Activated CD4-positive, alpha-beta T cell treated with anti-CD3 and anti-CD28 coated beads, Interleukin-2, amount 10 ng/mL, durations not matched to agents 7 days and 5 days (primary cell): ENCODE results near the gene SFT2D2. TPM values are rescaled to one million over a fixed set of nuclear protein-coding genes. Genes with fewer than 3 reads are reported as not detected.

Source experiments
- CTCF ChIA-PET: fragments of 350-600 bp; sonication (Branson Sonifier 250); formaldehyde crosslinking; loops from one replicate; lab custom pipeline; 2021; ENCODE audit warnings: antibody characterized with exemption; lab: Charles Lee
- POLR2A ChIA-PET: fragments of 350-600 bp; sonication (Branson Sonifier 250); formaldehyde crosslinking; loops from one replicate; lab custom pipeline; 2021; ENCODE audit warnings: antibody characterized with exemption; lab: Charles Lee
- DNase-seq: peaks from one replicate; pipeline ENCODE4 v3.0.0-alpha.2; 2020
- H3K27ac Mint-ChIP-seq: one replicate; pipeline ENCODE4 v1.8.0; 2021; ENCODE audit warnings: mild to moderate bottlenecking, moderate library complexity, mixed read lengths
- H3K27me3 Mint-ChIP-seq: one replicate; pipeline ENCODE4 v1.8.0; 2021; ENCODE audit warnings: mixed read lengths
- H3K36me3 Mint-ChIP-seq: one replicate; pipeline ENCODE4 v1.8.0; 2021; ENCODE audit warnings: low read depth, mixed read lengths
- H3K4me1 Mint-ChIP-seq: one replicate; pipeline ENCODE4 v1.8.0; 2021; ENCODE audit warnings: mixed read lengths
- H3K4me3 Mint-ChIP-seq: one replicate; pipeline ENCODE4 v1.8.0; 2021; ENCODE audit warnings: mild to moderate bottlenecking, moderate library complexity, mixed read lengths
- H3K9me3 Mint-ChIP-seq: one replicate; pipeline ENCODE4 v1.8.0; 2021; ENCODE audit warnings: mixed read lengths
- total RNA-seq, 2 experiments: library from RNA; stranded (reverse); gene quantifications; one replicate each; pipeline ENCODE4 v1.2.3, GENCODE V29; 2021

SFT2D2 gene
- total RNA-seq, 2 experiments from 2014 or later = 62.2 to 68.3 TPM

- CTCF ChIA-PET = interaction anchor here (0.6 to 1.6 kb wide), 5 partner anchors 19 to 112 kb away, joined by 3 to 4 read pairs (median 3); no protein-coding TSS in a partner anchor
- Mint-ChIP-seq H3K27ac (no peak within 1 kb of the TSS), H3K9me3 (peaks cover 4% of the 10 kb centered on the region), H3K27me3 (no peaks in the 10 kb centered on the region), H3K36me3 (peaks cover 7% of the 10 kb centered on the region), H3K4me3 (no peak within 1 kb of the TSS), H3K4me1 (peaks cover 8% of the 10 kb centered on the region)
- DNase-seq = no peak
- POLR2A ChIA-PET = no interaction called here
Observed at GRCh38 chr1:168280296-168280927, 54.6 kb downstream of the SFT2D2 start, which contains the start of gene TBX19. TBX19 (plus strand) TSS chr1:168280877; CDS start chr1:168281091, 214 bp downstream.

GRCh38 chr1:168281603-168282325 is 56.0 kb downstream of the SFT2D2 start:
- Mint-ChIP-seq H3K27ac (no peak overlapping the region), H3K9me3 (no peaks in the 10 kb centered on the region), H3K36me3 (peaks cover 3% of the 10 kb centered on the region), H3K27me3 (no peaks in the 10 kb centered on the region), H3K4me1 (peaks cover 19% of the 10 kb centered on the region), H3K4me3 (no peak overlapping the region)
- ChIA-PET CTCF (no interaction called here), POLR2A (no interaction called here)
- DNase-seq = no peak

GRCh38 chr1:168285521-168285790 is 59.7 kb downstream of the SFT2D2 start:
- POLR2A ChIA-PET = no interaction called here
- Mint-ChIP-seq H3K4me1 (peaks cover 28% of the 10 kb centered on the region), H3K9me3 (no peaks in the 10 kb centered on the region), H3K27me3 (no peaks in the 10 kb centered on the region), H3K4me3 (no peak overlapping the region), H3K27ac (no peak overlapping the region), H3K36me3 (no peaks in the 10 kb centered on the region)
- DNase-seq = no peak
- CTCF ChIA-PET = no interaction called here

- Mint-ChIP-seq H3K4me3 (no peak overlapping the region), H3K36me3 (no peaks in the 10 kb centered on the region), H3K9me3 (no peaks in the 10 kb centered on the region), H3K27ac (no peak overlapping the region), H3K27me3 (no peaks in the 10 kb centered on the region), H3K4me1 (peaks cover 28% of the 10 kb centered on the region)
- POLR2A ChIA-PET = no interaction called here
- CTCF ChIA-PET = interaction anchor here (0.6 to 1.4 kb wide), 6 partner anchors 19 to 204 kb away, joined by 3 to 4 read pairs (median 4); no protein-coding TSS in a partner anchor
- no peak for DNase-seq
Observed at GRCh38 chr1:168285971-168286927, 60.4 kb downstream of the SFT2D2 start.

GRCh38 chr1:168287237-168287664 is 61.4 kb downstream of the SFT2D2 start:
- no peaks in the 10 kb centered on the region for H3K9me3 Mint-ChIP-seq
- H3K36me3 Mint-ChIP-seq = no peaks in the 10 kb centered on the region
- no peaks in the 10 kb centered on the region for H3K27me3 Mint-ChIP-seq
- DNase-seq = no peak
- ChIA-PET CTCF (interaction anchor here (0.6 to 1.4 kb wide), 6 partner anchors 18 to 205 kb away, joined by 3 to 4 read pairs (median 4); no protein-coding TSS in a partner anchor), POLR2A (interaction anchor here (1.0 kb wide), 1 partner anchor 121 kb away, joined by 3 read pairs; no protein-coding TSS in a partner anchor)
- peaks cover 28% of the 10 kb centered on the region for H3K4me1 Mint-ChIP-seq
- H3K4me3 Mint-ChIP-seq = no peak overlapping the region
- H3K27ac Mint-ChIP-seq = no peak overlapping the region

- H3K9me3 Mint-ChIP-seq = no peaks in the 10 kb centered on the region
- no peaks in the 10 kb centered on the region for H3K27me3 Mint-ChIP-seq
- no peak for DNase-seq
- H3K36me3 Mint-ChIP-seq = no peaks in the 10 kb centered on the region
- POLR2A ChIA-PET = no interaction called here
- no peak overlapping the region for H3K4me3 Mint-ChIP-seq
- H3K4me1 Mint-ChIP-seq = peaks cover 28% of the 10 kb centered on the region
- CTCF ChIA-PET = no interaction called here
- no peak overlapping the region for H3K27ac Mint-ChIP-seq
Observed at GRCh38 chr1:168288311-168289052, 62.7 kb downstream of the SFT2D2 start.

- Mint-ChIP-seq H3K27ac (no peak overlapping the region), H3K27me3 (no peaks in the 10 kb centered on the region), H3K4me1 (peaks cover 13% of the 10 kb centered on the region), H3K9me3 (no peaks in the 10 kb centered on the region), H3K36me3 (no peaks in the 10 kb centered on the region), H3K4me3 (no peak overlapping the region)
- POLR2A ChIA-PET = no interaction called here
- DNase-seq = no peak
- CTCF ChIA-PET = interaction anchor here (0.6 to 1.3 kb wide), 5 partner anchors 11 to 306 kb away, joined by 3 to 4 read pairs (median 3); no protein-coding TSS in a partner anchor
Observed at GRCh38 chr1:168291222-168291837, 65.5 kb downstream of the SFT2D2 start.

- ChIA-PET CTCF (interaction anchor here (0.6 to 1.2 kb wide), 4 partner anchors 11 to 49 kb away, joined by 3 to 4 read pairs (median 3); no protein-coding TSS in a partner anchor), POLR2A (no interaction called here)
- no peaks in the 10 kb centered on the region for H3K36me3 Mint-ChIP-seq
- no peaks in the 10 kb centered on the region for H3K27me3 Mint-ChIP-seq
- no peaks in the 10 kb centered on the region for H3K4me1 Mint-ChIP-seq
- no peak for DNase-seq
- no peak overlapping the region for H3K4me3 Mint-ChIP-seq
- H3K27ac Mint-ChIP-seq = no peak overlapping the region
- no peaks in the 10 kb centered on the region for H3K9me3 Mint-ChIP-seq
Observed at GRCh38 chr1:168293356-168293755, 67.6 kb downstream of the SFT2D2 start.

- H3K27me3 Mint-ChIP-seq = no peaks in the 10 kb centered on the region
- no peak for DNase-seq
- CTCF ChIA-PET = interaction anchor here (0.7 kb wide), 1 partner anchor 127 kb away, joined by 4 read pairs; no protein-coding TSS in a partner anchor
- no peak overlapping the region for H3K4me3 Mint-ChIP-seq
- H3K4me1 Mint-ChIP-seq = no peaks in the 10 kb centered on the region
- POLR2A ChIA-PET = no interaction called here
- H3K9me3 Mint-ChIP-seq = no peaks in the 10 kb centered on the region
- no peak overlapping the region for H3K27ac Mint-ChIP-seq
- no peaks in the 10 kb centered on the region for H3K36me3 Mint-ChIP-seq
Observed at GRCh38 chr1:168295411-168296114, 69.8 kb downstream of the SFT2D2 start.

- H3K27me3 Mint-ChIP-seq = no peaks in the 10 kb centered on the region
- H3K4me1 Mint-ChIP-seq = no peaks in the 10 kb centered on the region
- H3K36me3 Mint-ChIP-seq = no peaks in the 10 kb centered on the region
- POLR2A ChIA-PET = no interaction called here
- no peak overlapping the region for H3K4me3 Mint-ChIP-seq
- DNase-seq = no peak
- CTCF ChIA-PET = no interaction called here
- H3K9me3 Mint-ChIP-seq = no peaks in the 10 kb centered on the region
- no peak overlapping the region for H3K27ac Mint-ChIP-seq
Observed at GRCh38 chr1:168297019-168297730, 71.4 kb downstream of the SFT2D2 start.

- ChIA-PET POLR2A (no interaction called here), CTCF (no interaction called here)
- no peak overlapping the region for H3K4me3 Mint-ChIP-seq
- no peaks in the 10 kb centered on the region for H3K4me1 Mint-ChIP-seq
- no peak for DNase-seq
- no peaks in the 10 kb centered on the region for H3K27me3 Mint-ChIP-seq
- no peak overlapping the region for H3K27ac Mint-ChIP-seq
- no peaks in the 10 kb centered on the region for H3K9me3 Mint-ChIP-seq
- no peaks in the 10 kb centered on the region for H3K36me3 Mint-ChIP-seq
Observed at GRCh38 chr1:168298446-168298845, 72.6 kb downstream of the SFT2D2 start.
